ENCODE measurements around the gene PCDHA12. TPM values are rescaled to one million over a fixed set of nuclear protein-coding genes. Genes with fewer than 3 reads are reported as not detected.

The PCDHA12 gene
- total RNA-seq, 4 donors from 2014 or later: 0.04 to 0.39 (median 0.25) TPM; not detected in 1

GRCh38 chr5:140883373-140883772, 8.3 kb downstream of the PCDHA12 start:
- WGBS, 2 donors: 46 to 57% methylated on average over 41 of the region's 41 CpGs
- DNase-seq (ENCODE audit: low spot score in 2 of 2): no peak
- TF ChIP-seq CTCF (IDR thresholded peaks at IDR 0.05) (no peak), POLR2A (IDR thresholded peaks at IDR 0.05) (no peak)
- no peak overlapping the region for H3K4me3 ChIP-seq (ENCODE audit: low read depth, poor library complexity, severe bottlenecking)
- intact Hi-C loops (cut with DNase I; ENCODE audit: low total_unique reads): no loop called here

- no peak for DNase-seq (ENCODE audit: low spot score in 2 of 2)
- intact Hi-C loops (cut with DNase I; ENCODE audit: low total_unique reads): no loop called here
- H3K4me3 ChIP-seq (ENCODE audit: low read depth, poor library complexity, severe bottlenecking): no peak overlapping the region
- TF ChIP-seq POLR2A (IDR thresholded peaks at IDR 0.05): no peak
- WGBS, 2 donors: 48 to 55% methylated on average over 36 to 70 of the region's 79 CpGs
These were observed 9.0 kb downstream of the PCDHA12 start for GRCh38 chr5:140883927-140884697.

- no peak for TF ChIP-seq POLR2A (IDR thresholded peaks at IDR 0.05)
- TF ChIP-seq CTCF (IDR thresholded peaks at IDR 0.05): no peak
- DNase-seq (ENCODE audit: low spot score in 2 of 2): no peak
- no peak overlapping the region for H3K4me3 ChIP-seq (ENCODE audit: low read depth, poor library complexity, severe bottlenecking)
- 78 to 90% methylated on average over 1 of the region's 1 CpG for WGBS, 2 donors
- intact Hi-C loops (cut with DNase I; ENCODE audit: low total_unique reads): no loop called here
These were observed 41.2 kb downstream of the PCDHA12 start for GRCh38 chr5:140916325-140916724.

- no peak overlapping the region for H3K4me3 ChIP-seq (ENCODE audit: low read depth, poor library complexity, severe bottlenecking)
- TF ChIP-seq CTCF (IDR thresholded peaks at IDR 0.05) (no peak), POLR2A (IDR thresholded peaks at IDR 0.05) (no peak)
- intact Hi-C loops (cut with DNase I; ENCODE audit: low total_unique reads): no loop called here
- DNase-seq (ENCODE audit: low spot score in 2 of 2): no peak
- WGBS, 2 donors: 61 to 70% methylated on average over 4 of the region's 4 CpGs
These were observed 48.5 kb downstream of the PCDHA12 start for GRCh38 chr5:140923601-140924000.

GRCh38 chr5:140925806-140926442, 50.8 kb downstream of the PCDHA12 start, which contains the start of gene PCDHAC1:
PCDHAC1 (plus strand) TSS chr5:140926299; CDS start chr5:140926893, 594 bp downstream.
- peak within 1 kb of the TSS; percentile 26 for H3K4me3 ChIP-seq (ENCODE audit: low read depth, poor library complexity, severe bottlenecking)
- TF ChIP-seq CTCF (IDR thresholded peaks at IDR 0.05) (no peak), POLR2A (IDR thresholded peaks at IDR 0.05) (no peak)
- DNase-seq (ENCODE audit: low spot score in 2 of 2): no peak
- intact Hi-C loops (cut with DNase I; ENCODE audit: low total_unique reads): no loop called here
- 2 to 4% methylated on average over 25 to 40 of the region's 41 CpGs for WGBS, 2 donors

- no peak for TF ChIP-seq POLR2A (IDR thresholded peaks at IDR 0.05)
- no peak for TF ChIP-seq CTCF (IDR thresholded peaks at IDR 0.05)
- H3K4me3 ChIP-seq (ENCODE audit: low read depth, poor library complexity, severe bottlenecking): peak overlapping the region; percentile 26
- peak; percentile 19 to 93 for DNase-seq (ENCODE audit: low spot score in 2 of 2)
- intact Hi-C loops (cut with DNase I; ENCODE audit: low total_unique reads): no loop called here
- 0 to 2% methylated on average over 42 to 51 of the region's 74 CpGs for WGBS, 2 donors
These were observed 51.5 kb downstream of the PCDHA12 start for GRCh38 chr5:140926443-140927227.
